Mesendoderm (in vitro differentiated cells): Measurements from ENCODE around the gene SUMO2.
A peak's percentile ranks its signal among the peaks of the same experiment; 100 is the strongest.

Source experiments
- DNase-seq: peaks from one replicate; pipeline ENCODE4 v3.0.0; 2013
- H2AK5ac ChIP-seq: 2 replicates; pipeline ENCODE4 v1.6.1; 2013; ENCODE audit warnings: low read length, inconsistent platforms
- H2BK120ac ChIP-seq: 2 replicates; pipeline ENCODE4 v1.6.1; 2013; ENCODE audit warnings: low read depth, mild to moderate bottlenecking, low read length, moderate library complexity, mixed read lengths
- H2BK15ac ChIP-seq: replicated peaks from 2 replicates; pipeline ENCODE4 v1.6.1; 2013; ENCODE audit warnings: low read depth, mild to moderate bottlenecking, moderate library complexity
- H2BK5ac ChIP-seq: 2 replicates; pipeline ENCODE4 v1.6.1; 2013; ENCODE audit warnings: low read length, inconsistent platforms
- H3K18ac ChIP-seq: 2 replicates; pipeline ENCODE4 v1.6.1; 2013; ENCODE audit warnings: mild to moderate bottlenecking, low read length, mixed read lengths
- H3K23ac ChIP-seq: one replicate; pipeline ENCODE4 v1.6.1; 2013; ENCODE audit warnings: low read length
- H3K27ac ChIP-seq: 2 replicates; pipeline ENCODE4 v1.5.1; 2013; ENCODE audit warnings: low read depth, mild to moderate bottlenecking, inconsistent platforms, low read length, moderate library complexity
- H3K27me3 ChIP-seq: 2 replicates; pipeline ENCODE4 v1.6.1; 2013; ENCODE audit warnings: low read length, control low read depth, mild to moderate bottlenecking, inconsistent platforms; ENCODE audit not compliant: insufficient read depth, poor library complexity
- H3K36me3 ChIP-seq: 2 replicates; pipeline ENCODE4 v1.6.1; 2013; ENCODE audit warnings: low read length, inconsistent platforms; ENCODE audit not compliant: control insufficient read depth, insufficient read depth
- H3K4ac ChIP-seq: one replicate; pipeline ENCODE4 v1.6.1; 2013; ENCODE audit warnings: low read depth, mild to moderate bottlenecking, low read length, moderate library complexity
- H3K4me1 ChIP-seq: 2 replicates; pipeline ENCODE4 v1.6.1; 2013; ENCODE audit warnings: low read depth, low read length, inconsistent platforms; ENCODE audit not compliant: control insufficient read depth
- H3K4me2 ChIP-seq: 2 replicates; pipeline ENCODE4 v1.6.1; 2013; ENCODE audit warnings: low read length
- H3K4me3 ChIP-seq: 2 replicates; pipeline ENCODE4 v1.5.1; 2013; ENCODE audit warnings: mild to moderate bottlenecking, low read length
- H3K56ac ChIP-seq: one replicate; pipeline ENCODE4 v1.6.1; 2013; ENCODE audit warnings: low read length
- H3K79me1 ChIP-seq: 2 replicates; pipeline ENCODE4 v1.6.1; 2013; ENCODE audit warnings: low read length, inconsistent platforms
- H3K79me2 ChIP-seq: 2 replicates; pipeline ENCODE4 v1.6.1; 2013; ENCODE audit warnings: mild to moderate bottlenecking, low read length; ENCODE audit not compliant: control insufficient read depth, insufficient read depth
- H3K9ac ChIP-seq: 2 replicates; pipeline ENCODE4 v1.6.1; 2013; ENCODE audit warnings: low read length, inconsistent platforms
- H4K5ac ChIP-seq: one replicate; pipeline ENCODE4 v1.6.1; 2013; ENCODE audit warnings: low read length
- H4K8ac ChIP-seq: one replicate; pipeline ENCODE4 v1.6.1; 2013; ENCODE audit warnings: low read depth, mild to moderate bottlenecking, control low read depth, low read length, moderate library complexity
- WGBS: extraction: QIAGEN DNeasy Blood & Tissue Kit; methylation state at CpG from one replicate; pipeline ENCODE4 v1.1.7; 2013; ENCODE audit warnings: low lambda C conversion rate, missing lambda C conversion rate; ENCODE audit not compliant: insufficient coverage; ENCODE audit errors: extremely low coverage; 5-methylcytosine and 5-hydroxymethylcytosine counted together

Gene SUMO2

GRCh38 chr17:75194879-75195278 lies 12.1 kb upstream of the SUMO2 start:
- Histone ChIP-seq H3K27ac (no peak overlapping the region), H2BK15ac (no peak overlapping the region), H3K23ac (no peak overlapping the region), H3K79me2 (no peaks in the 10 kb centered on the region), H3K36me3 (no peaks in the 10 kb centered on the region), H3K27me3 (no peaks in the 10 kb centered on the region), H4K8ac (no peak overlapping the region), H2AK5ac (no peak overlapping the region), H3K18ac (no peak overlapping the region), H2BK120ac (no peak overlapping the region), H3K79me1 (no peaks in the 10 kb centered on the region), H3K4me2 (no peak overlapping the region), H3K4ac (no peak overlapping the region), H3K9ac (no peak overlapping the region), H3K56ac (no peak overlapping the region), H2BK5ac (no peak overlapping the region), H4K5ac (no peak overlapping the region), H3K4me1 (no peaks in the 10 kb centered on the region), H3K4me3 (no peak overlapping the region)
- WGBS, result no CpG with 5 or more reads among the region's 5 CpGs
- no peak for DNase-seq

- Histone ChIP-seq H3K27ac (no peak overlapping the region), H3K79me2 (no peaks in the 10 kb centered on the region), H3K23ac (no peak overlapping the region), H3K27me3 (no peaks in the 10 kb centered on the region), H2BK15ac (no peak overlapping the region), H4K8ac (no peak overlapping the region), H2BK5ac (no peak overlapping the region), H4K5ac (no peak overlapping the region), H3K4me1 (no peaks in the 10 kb centered on the region), H3K9ac (no peak overlapping the region), H3K4ac (no peak overlapping the region), H3K18ac (no peak overlapping the region), H2BK120ac (no peak overlapping the region), H3K79me1 (no peaks in the 10 kb centered on the region), H2AK5ac (no peak overlapping the region), H3K4me2 (no peak overlapping the region), H3K4me3 (no peak overlapping the region), H3K56ac (no peak overlapping the region), H3K36me3 (no peaks in the 10 kb centered on the region)
- WGBS, result no CpG with 5 or more reads among the region's 4 CpGs
- DNase-seq, result peak; percentile 46
Measured at GRCh38 chr17:75191584-75191983, 8.8 kb upstream of the SUMO2 start.

GRCh38 chr17:75188614-75189013 lies 5.9 kb upstream of the SUMO2 start:
- Histone ChIP-seq H2BK5ac (no peak overlapping the region), H3K18ac (no peak overlapping the region)
- DNase-seq, result no peak

GRCh38 chr17:75183999-75184884 lies 1.5 kb upstream of the SUMO2 start:
- no peak for DNase-seq
- Histone ChIP-seq H3K4ac (no peak overlapping the region), H2BK15ac (no peak overlapping the region), H3K27ac (no peak overlapping the region), H2BK5ac (no peak overlapping the region), H3K36me3 (peaks cover 6% of the 10 kb centered on the region), H3K4me2 (no peak overlapping the region), H4K8ac (no peak overlapping the region), H3K79me1 (no peaks in the 10 kb centered on the region), H3K9ac (no peak overlapping the region), H3K79me2 (peaks cover 31% of the 10 kb centered on the region), H2BK120ac (no peak overlapping the region), H3K4me3 (no peak overlapping the region), H3K18ac (no peak overlapping the region), H4K5ac (no peak overlapping the region), H2AK5ac (peak overlapping the region; percentile 5), H3K23ac (no peak overlapping the region), H3K56ac (no peak overlapping the region), H3K4me1 (no peaks in the 10 kb centered on the region), H3K27me3 (no peaks in the 10 kb centered on the region)
- no CpG with 5 or more reads among the region's 9 CpGs for WGBS

More at GRCh38 chr17:75188614-75189013, 5.9 kb upstream of the SUMO2 start:
- Histone ChIP-seq H4K8ac (no peak overlapping the region), H3K79me2 (no peaks in the 10 kb centered on the region), H3K56ac (no peak overlapping the region), H3K9ac (no peak overlapping the region), H2BK120ac (no peak overlapping the region), H3K27ac (no peak overlapping the region), H3K4me1 (no peaks in the 10 kb centered on the region), H3K36me3 (no peaks in the 10 kb centered on the region), H3K27me3 (no peaks in the 10 kb centered on the region), H2BK15ac (no peak overlapping the region), H2AK5ac (no peak overlapping the region), H3K79me1 (no peaks in the 10 kb centered on the region), H3K4me3 (no peak overlapping the region), H3K23ac (no peak overlapping the region), H4K5ac (no peak overlapping the region), H3K4me2 (no peak overlapping the region), H3K4ac (no peak overlapping the region)
- WGBS, result no CpG with 5 or more reads among the region's 6 CpGs

DNA sequence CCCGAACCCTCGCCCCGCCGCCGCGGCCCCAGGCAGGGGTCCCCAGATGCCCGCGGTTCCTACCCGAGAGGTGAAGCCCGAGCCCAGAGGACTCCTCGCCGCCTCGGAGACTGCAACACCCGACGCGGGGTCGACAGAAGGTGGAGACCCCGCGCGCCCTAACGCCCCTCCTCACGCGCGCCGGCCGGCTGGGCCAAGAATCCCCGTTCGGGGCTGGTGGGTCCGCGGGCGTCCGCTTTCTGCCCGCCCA lies 515 bp downstream of the SUMO2 start:
- H2AK5ac ChIP-seq, result no peak overlapping the region
- DNase-seq, result no peak

More for the DNA sequence above, 515 bp downstream of the SUMO2 start:
- H3K4me2 ChIP-seq, result no peak overlapping the region
- H3K23ac ChIP-seq, result no peak overlapping the region
- peak overlapping the region; percentile 90 for H3K4me3 ChIP-seq
- H3K79me2 ChIP-seq, result peaks cover 49% of the 10 kb centered on the region
- peak overlapping the region; percentile 98 for H3K9ac ChIP-seq
- peak overlapping the region; percentile 66 for H4K8ac ChIP-seq
- H3K4me1 ChIP-seq, result no peaks in the 10 kb centered on the region
- peaks cover 6% of the 10 kb centered on the region for H3K36me3 ChIP-seq
- H3K4ac ChIP-seq, result peak overlapping the region; percentile 96
- no peaks in the 10 kb centered on the region for H3K79me1 ChIP-seq
- H3K56ac ChIP-seq, result peak overlapping the region; percentile 86
- H2BK120ac ChIP-seq, result peak overlapping the region; percentile 92
- H3K18ac ChIP-seq, result peak overlapping the region; percentile 100
- whole genome bisulfite sequencing, result no CpG with 5 or more reads among the region's 33 CpGs
- H3K27me3 ChIP-seq, result no peaks in the 10 kb centered on the region
- H4K5ac ChIP-seq, result no peak overlapping the region
- peak overlapping the region; percentile 100 for H3K27ac ChIP-seq
- no peak overlapping the region for H2BK5ac ChIP-seq
- H2BK15ac ChIP-seq, result no peak overlapping the region
